GM12878 (cell line): ENCODE data around the gene RERE. TPM values are rescaled to one million over a fixed set of nuclear protein-coding genes. Genes with fewer than 3 reads are reported as not detected.

ENCODE experiments used
- ATF2 ChIP-seq: IDR thresholded peaks from 2 replicates; pipeline ENCODE4 v1.6.1; 2012; ENCODE audit warnings: low read length, inconsistent platforms
- BRCA1 ChIP-seq: IDR thresholded peaks from 2 replicates; pipeline ENCODE4 v1.6.1; 2011; ENCODE audit warnings: low read depth, low read length, improper control_type of control experiment
- CBX5 ChIP-seq: sonication (generic); IDR thresholded peaks from 2 replicates; pipeline ENCODE4 v1.6.1; 2016; ENCODE audit warnings: low read depth, moderate library complexity, mild to moderate bottlenecking, inconsistent platforms
- CUX1 ChIP-seq: IDR thresholded peaks from 2 replicates; pipeline ENCODE4 v1.6.1; 2012; ENCODE audit warnings: improper control_type of control experiment, low read depth, low read length; ENCODE audit not compliant: insufficient replicate concordance
- E4F1 ChIP-seq: fragments of 450-650 bp; IDR thresholded peaks from 2 replicates; pipeline ENCODE4 v1.6.1; 2018; ENCODE audit warnings: borderline replicate concordance, mild to moderate bottlenecking; ENCODE audit not compliant: partially characterized antibody
- FOXK2 ChIP-seq: fragments of 450-650 bp; IDR thresholded peaks from 2 replicates; pipeline ENCODE4 v1.6.1; 2017; ENCODE audit warnings: mild to moderate bottlenecking, moderate library complexity
- MTA3 ChIP-seq: IDR thresholded peaks from 2 replicates; pipeline ENCODE4 v1.6.1; 2012; ENCODE audit warnings: low read length, inconsistent platforms, borderline replicate concordance
- POLR2AphosphoS2 ChIP-seq: IDR thresholded peaks from 2 replicates; pipeline ENCODE4 v1.6.1; 2011; ENCODE audit warnings: low read depth, mild to moderate bottlenecking, low read length, improper control_type of control experiment, moderate library complexity
- POU2F2 ChIP-seq: IDR thresholded peaks from 3 replicates; pipeline ENCODE4 v1.6.1; 2011; ENCODE audit warnings: low read depth, mild to moderate bottlenecking, low read length, borderline replicate concordance
- RBBP5 ChIP-seq: fragments of 200-600 bp; sonication (generic); conservative IDR thresholded peaks from 2 replicates; pipeline ENCODE4 v1.6.1; 2016
- SKIL ChIP-seq: fragments of 450-650 bp; IDR thresholded peaks from 2 replicates; pipeline ENCODE4 v1.6.1; 2017; ENCODE audit warnings: mild to moderate bottlenecking, low read depth, inconsistent platforms; ENCODE audit not compliant: poor library complexity, severe bottlenecking
- SP1 ChIP-seq: IDR thresholded peaks from one replicate; pipeline ENCODE4 v1.6.1; 2011; ENCODE audit warnings: low read depth, low read length
- SREBF2 ChIP-seq: IDR thresholded peaks from 2 replicates; pipeline ENCODE4 v1.6.1; 2012; ENCODE audit warnings: mild to moderate bottlenecking, low read length
- TAF1 ChIP-seq: IDR thresholded peaks from 2 replicates; pipeline ENCODE4 v1.6.1; 2011; ENCODE audit warnings: mild to moderate bottlenecking, low read depth, low read length, borderline replicate concordance
- TARDBP ChIP-seq: IDR thresholded peaks from 2 replicates; pipeline ENCODE4 v1.6.1; 2016; ENCODE audit warnings: borderline replicate concordance
- YBX1 ChIP-seq: fragments of 450-650 bp; IDR thresholded peaks from 2 replicates; pipeline ENCODE4 v1.6.1; 2016; ENCODE audit warnings: antibody characterized with exemption
- YY1 ChIP-seq: IDR thresholded peaks from 2 replicates; pipeline ENCODE4 v1.6.1; 2011; ENCODE audit warnings: low read depth, mild to moderate bottlenecking, low read length
- ZNF622 ChIP-seq: fragments of 450-650 bp; IDR thresholded peaks from 2 replicates; pipeline ENCODE4 v1.6.1; 2017; ENCODE audit warnings: mild to moderate bottlenecking, inconsistent platforms
- ZSCAN29 ChIP-seq: fragments of 450-650 bp; IDR thresholded peaks from 2 replicates; pipeline ENCODE4 v1.6.1; 2017; ENCODE audit warnings: mild to moderate bottlenecking, moderate library complexity
- ZZZ3 ChIP-seq: IDR thresholded peaks from 2 replicates; pipeline ENCODE4 v1.6.1; 2011; ENCODE audit warnings: low read depth; ENCODE audit not compliant: control insufficient read depth, insufficient read length
- polyA plus RNA-seq, 11 experiments: library from polyadenylated mRNA; depleted of rRNA in 4 of 11; unstranded in 6 of 11; stranded (reverse) in 5 of 11; fragments of >200 nt; fragmentation: Nextera tagmentation in 4 of 11; fragmentation: Illumina TruSeq in 1 of 11; extraction: Ambion mirVana in 4 of 11; extraction: Trizol in 1 of 11; gene quantifications; 1 replicate in 1 of 11; 2 replicates in 10 of 11; pipeline versions ENCODE4 v1.2.1 to v1.2.3, GENCODE V29; 2011 to 2016; ENCODE audit warnings: inconsistent platforms in 2 of 11, missing spikeins in 2 of 11, low read depth in 1 of 11
- total RNA-seq, 4 experiments: library from RNA; depleted of rRNA in 3 of 4; stranded (reverse); fragments of >200 nt in 3 of 4; fragmentation: Illumina TruSeq in 1 of 4; extraction: Trizol in 1 of 4; gene quantifications; 2 replicates each; pipeline versions ENCODE4 v1.2.1 to v1.2.3, GENCODE V29; 2013 to 2021
- TF ChIP-seq, protein P1 (sequence below): IDR thresholded peaks from 2 replicates; pipeline ENCODE4 v1.6.1; 2012; ENCODE audit warnings: low read depth, low read length, improper control_type of control experiment

RERE gene
- total and polyA plus RNA-seq, 10 of the 15 experiments (the other 5 are each of a cell fraction or from before 2014, with no cell fraction given), result 5.2 to 60.5 (median 20.2) TPM

DNA sequence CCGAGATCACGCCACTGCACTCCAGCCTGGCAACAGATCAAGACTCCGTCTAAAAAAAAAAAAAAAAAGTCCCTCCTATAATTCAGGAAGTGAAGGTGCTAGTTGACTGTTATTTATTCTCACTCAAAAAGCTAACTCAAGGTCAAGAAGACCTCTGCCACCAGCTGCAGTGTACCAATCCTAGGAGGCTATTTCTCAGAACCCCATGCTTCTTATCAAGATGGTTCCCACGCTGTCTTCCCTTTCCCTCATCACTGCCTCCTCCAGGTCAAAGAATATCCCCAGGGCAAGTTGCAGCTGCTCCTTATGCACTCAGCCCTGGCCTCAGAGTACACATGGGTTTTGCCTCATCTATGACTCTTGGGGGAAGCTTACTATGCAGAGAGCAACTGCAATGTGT is 53.6 kb downstream of the RERE start (continued):
- TF ChIP-seq MTA3 (no peak), RBBP5 (no peak), CUX1 (peak; percentile 17), YBX1 (no peak), SREBF2 (no peak), POU2F2 (no peak), ATF2 (peak; percentile 55; the same call in 1 of the 2 replicates), E4F1 (no peak), YY1 (peak; percentile 77), TAF1 (peak; percentile 46; the same call in 1 of the 2 replicates), FOXK2 (no peak), ZNF622 (no peak), SP1 (no peak), CBX5 (no peak), BRCA1 (no peak), TARDBP (no peak), POLR2AphosphoS2 (no peak), SKIL (no peak), ZZZ3 (no peak), ZSCAN29 (no peak)
- TF ChIP-seq, protein P1, sequence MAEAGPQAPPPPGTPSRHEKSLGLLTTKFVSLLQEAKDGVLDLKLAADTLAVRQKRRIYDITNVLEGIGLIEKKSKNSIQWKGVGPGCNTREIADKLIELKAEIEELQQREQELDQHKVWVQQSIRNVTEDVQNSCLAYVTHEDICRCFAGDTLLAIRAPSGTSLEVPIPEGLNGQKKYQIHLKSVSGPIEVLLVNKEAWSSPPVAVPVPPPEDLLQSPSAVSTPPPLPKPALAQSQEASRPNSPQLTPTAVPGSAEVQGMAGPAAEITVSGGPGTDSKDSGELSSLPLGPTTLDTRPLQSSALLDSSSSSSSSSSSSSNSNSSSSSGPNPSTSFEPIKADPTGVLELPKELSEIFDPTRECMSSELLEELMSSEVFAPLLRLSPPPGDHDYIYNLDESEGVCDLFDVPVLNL, result no peak
